Fibroblast of lung (primary cell): ENCODE measurements around the gene EFCAB6. TPM values are rescaled to one million over a fixed set of nuclear protein-coding genes. Genes with fewer than 3 reads are reported as not detected.

Source experiments
- DNase-seq, 2 donors: peaks; one replicate each; pipeline versions ENCODE4 v3.0.0 to v3.0.0-alpha.2; 2010; ENCODE audit warnings: low read depth in 2 of 2
- H2AFZ ChIP-seq: 2 replicates; pipeline ENCODE4 v1.5.1; 2012; ENCODE audit warnings: low read length, control low read depth, inconsistent platforms
- H3K27ac ChIP-seq: 2 replicates; pipeline ENCODE4 v1.5.1; 2011; ENCODE audit warnings: low read length, control low read depth; ENCODE audit not compliant: insufficient read depth
- H3K27me3 ChIP-seq: 2 replicates; pipeline ENCODE4 v1.5.1; 2011; ENCODE audit warnings: mild to moderate bottlenecking, low read length; ENCODE audit not compliant: control insufficient read depth, insufficient read depth
- H3K36me3 ChIP-seq: 2 replicates; pipeline ENCODE4 v1.5.1; 2011; ENCODE audit warnings: low read length; ENCODE audit not compliant: control insufficient read depth, insufficient read depth
- H3K4me1 ChIP-seq: 2 replicates; pipeline ENCODE4 v1.5.1; 2011; ENCODE audit warnings: low read length; ENCODE audit not compliant: control insufficient read depth, insufficient read depth; ENCODE audit errors: extremely low read depth
- H3K4me2 ChIP-seq: 2 replicates; pipeline ENCODE4 v1.5.1; 2011; ENCODE audit warnings: low read length, control low read depth; ENCODE audit not compliant: insufficient read depth; ENCODE audit errors: extremely low read depth
- H3K4me3 ChIP-seq, 4 experiments: fragments of 200-600 bp in 1 of 4; sonication (generic) in 1 of 4; replicated peaks in 1 of 4; 2 replicates each; pipeline ENCODE4 v1.5.1; 2011 to 2016; ENCODE audit warnings: low read length in 4 of 4, low read depth in 3 of 4, mild to moderate bottlenecking in 3 of 4, control low read depth in 2 of 4, inconsistent platforms in 1 of 4, mixed read lengths in 1 of 4; ENCODE audit not compliant: insufficient read depth in 1 of 4; ENCODE audit errors: control extremely low read depth in 1 of 4
- H3K79me2 ChIP-seq: 2 replicates; pipeline ENCODE4 v1.5.1; 2012; ENCODE audit warnings: mild to moderate bottlenecking, low read length, inconsistent platforms; ENCODE audit not compliant: control insufficient read depth, insufficient read depth
- H3K9ac ChIP-seq: 2 replicates; pipeline ENCODE4 v1.5.1; 2011; ENCODE audit warnings: mild to moderate bottlenecking, low read length, control low read depth; ENCODE audit not compliant: insufficient read depth
- H3K9me3 ChIP-seq: 2 replicates; pipeline ENCODE4 v1.5.1; 2012; ENCODE audit warnings: low read depth, low read length; ENCODE audit not compliant: control insufficient read depth, insufficient read depth
- H4K20me1 ChIP-seq: 2 replicates; pipeline ENCODE4 v1.5.1; 2011; ENCODE audit warnings: low read length; ENCODE audit not compliant: control insufficient read depth, insufficient read depth; ENCODE audit errors: extremely low read depth
- EZH2 ChIP-seq: IDR thresholded peaks from 2 replicates; pipeline ENCODE4 v1.5.1; 2012; ENCODE audit warnings: low read length, control low read depth, mild to moderate bottlenecking; ENCODE audit errors: missing control alignments
- polyA plus RNA-seq, 2 donors: library from polyadenylated mRNA; depleted of rRNA in 1 of 2; stranded (reverse) in 1 of 2; unstranded in 1 of 2; fragments of >200 nt; gene quantifications; 2 replicates each; pipeline ENCODE4 v1.2.1, GENCODE V29; 2011 to 2012; ENCODE audit warnings: missing spikeins in 1 of 2
- total RNA-seq: library from RNA; depleted of rRNA; stranded (reverse); fragments of >200 nt; gene quantifications from 2 replicates; pipeline ENCODE4 v1.2.1, GENCODE V29; 2014
- TF ChIP-seq, protein P1 (sequence below), 2 donors: IDR thresholded peaks in 1 of 2; conservative IDR thresholded peaks in 1 of 2; 1 replicate in 1 of 2; 2 replicates in 1 of 2; pipeline ENCODE4 v1.5.1; 2011 to 2012; ENCODE audit warnings: low read length in 2 of 2, control low read depth in 1 of 2, inconsistent platforms in 1 of 2, low read depth in 1 of 2, mild to moderate bottlenecking in 1 of 2

The EFCAB6 gene
- total and polyA plus RNA-seq, 2 donors (not counting 1 experiment from before 2014, with no cell fraction given), result 1.0 to 1.5 TPM

DNA sequence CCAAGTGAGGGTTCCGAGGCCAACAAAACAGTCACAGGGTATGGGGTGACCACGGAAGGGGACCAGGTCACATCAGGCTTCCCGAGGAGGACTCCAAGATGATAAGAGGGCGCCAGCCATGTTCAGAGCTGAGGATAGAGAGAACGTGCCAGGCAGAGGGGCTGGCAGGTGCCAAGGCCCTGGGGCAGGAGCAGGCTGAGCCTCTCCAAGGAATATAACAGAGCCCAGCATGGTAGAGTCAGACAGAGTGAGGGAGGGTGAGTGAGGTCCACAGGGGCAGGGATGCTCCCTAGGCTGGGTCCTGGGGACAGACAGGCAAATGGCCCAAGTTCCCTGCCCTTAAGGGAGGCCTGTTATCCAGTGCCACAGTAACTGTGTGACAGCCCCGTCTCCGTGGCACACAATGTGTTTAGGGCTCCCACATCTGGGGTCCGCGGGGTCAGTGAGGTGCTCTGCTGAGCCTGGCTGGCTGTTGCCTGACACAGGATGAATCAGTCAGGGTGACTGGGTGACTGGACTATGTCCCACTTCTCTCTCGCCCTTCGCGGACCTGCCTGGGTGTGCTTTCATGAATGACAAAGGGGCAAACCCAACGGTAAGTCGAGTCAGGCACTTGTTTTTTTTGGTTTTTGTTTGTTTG is 295.0 kb downstream of the EFCAB6 start:
- no peak for TF ChIP-seq EZH2
- TF ChIP-seq, protein P1, sequence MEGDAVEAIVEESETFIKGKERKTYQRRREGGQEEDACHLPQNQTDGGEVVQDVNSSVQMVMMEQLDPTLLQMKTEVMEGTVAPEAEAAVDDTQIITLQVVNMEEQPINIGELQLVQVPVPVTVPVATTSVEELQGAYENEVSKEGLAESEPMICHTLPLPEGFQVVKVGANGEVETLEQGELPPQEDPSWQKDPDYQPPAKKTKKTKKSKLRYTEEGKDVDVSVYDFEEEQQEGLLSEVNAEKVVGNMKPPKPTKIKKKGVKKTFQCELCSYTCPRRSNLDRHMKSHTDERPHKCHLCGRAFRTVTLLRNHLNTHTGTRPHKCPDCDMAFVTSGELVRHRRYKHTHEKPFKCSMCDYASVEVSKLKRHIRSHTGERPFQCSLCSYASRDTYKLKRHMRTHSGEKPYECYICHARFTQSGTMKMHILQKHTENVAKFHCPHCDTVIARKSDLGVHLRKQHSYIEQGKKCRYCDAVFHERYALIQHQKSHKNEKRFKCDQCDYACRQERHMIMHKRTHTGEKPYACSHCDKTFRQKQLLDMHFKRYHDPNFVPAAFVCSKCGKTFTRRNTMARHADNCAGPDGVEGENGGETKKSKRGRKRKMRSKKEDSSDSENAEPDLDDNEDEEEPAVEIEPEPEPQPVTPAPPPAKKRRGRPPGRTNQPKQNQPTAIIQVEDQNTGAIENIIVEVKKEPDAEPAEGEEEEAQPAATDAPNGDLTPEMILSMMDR (conservative IDR thresholded peaks at IDR 0.05 in 1 of 2, IDR thresholded peaks at IDR 0.05 in 1 of 2; ENCODE audit: low read depth in 1 of 2, low read length in 2 of 2), result no peak
- no peaks in the 10 kb centered on the region for H3K9me3 ChIP-seq
- no peaks in the 10 kb centered on the region for H3K4me1 ChIP-seq
- no peak overlapping the region for H2AFZ ChIP-seq
- no peaks in the 10 kb centered on the region for H3K27me3 ChIP-seq
- H4K20me1 ChIP-seq, result no peaks in the 10 kb centered on the region
- no peak overlapping the region for H3K27ac ChIP-seq
- no peak for DNase-seq
- H3K4me2 ChIP-seq, result no peak overlapping the region
- no peak overlapping the region for H3K9ac ChIP-seq
- no peaks in the 10 kb centered on the region for H3K36me3 ChIP-seq
- no peak overlapping the region for H3K4me3 ChIP-seq
- H3K79me2 ChIP-seq, result no peaks in the 10 kb centered on the region

DNA sequence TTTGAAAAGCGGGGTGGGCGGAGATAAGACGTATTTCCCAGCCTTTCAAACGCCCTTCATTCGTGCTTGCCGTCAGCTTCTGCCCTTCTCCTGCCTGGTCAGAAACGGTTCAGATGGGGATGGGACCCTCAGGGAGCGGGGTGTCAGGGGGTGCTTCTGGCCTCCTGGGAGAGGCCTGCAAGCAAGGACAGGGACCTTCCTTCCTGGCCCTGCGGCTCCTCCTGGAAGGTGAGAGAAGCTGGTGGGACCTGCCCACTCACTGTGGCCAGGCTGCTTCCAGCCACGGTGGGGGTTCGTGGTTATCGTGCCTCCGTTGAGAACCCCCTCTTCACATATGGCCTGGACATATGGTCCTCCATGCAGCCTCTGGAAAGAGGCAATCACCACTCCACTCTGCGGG is 295.7 kb downstream of the EFCAB6 start:
- H3K4me2 ChIP-seq, result no peak overlapping the region
- H3K79me2 ChIP-seq, result no peaks in the 10 kb centered on the region
- no peak overlapping the region for H3K27ac ChIP-seq
- H3K9me3 ChIP-seq, result no peaks in the 10 kb centered on the region
- DNase-seq, result no peak
- H2AFZ ChIP-seq, result no peak overlapping the region
- H3K4me1 ChIP-seq, result no peaks in the 10 kb centered on the region
- H4K20me1 ChIP-seq, result no peaks in the 10 kb centered on the region
- H3K27me3 ChIP-seq, result no peaks in the 10 kb centered on the region
- H3K4me3 ChIP-seq, result no peak overlapping the region
- TF ChIP-seq EZH2, result no peak
- TF ChIP-seq, protein P1 (conservative IDR thresholded peaks at IDR 0.05 in 1 of 2, IDR thresholded peaks at IDR 0.05 in 1 of 2; ENCODE audit: low read depth in 1 of 2, low read length in 2 of 2), result no peak
- no peaks in the 10 kb centered on the region for H3K36me3 ChIP-seq
- no peak overlapping the region for H3K9ac ChIP-seq

DNA sequence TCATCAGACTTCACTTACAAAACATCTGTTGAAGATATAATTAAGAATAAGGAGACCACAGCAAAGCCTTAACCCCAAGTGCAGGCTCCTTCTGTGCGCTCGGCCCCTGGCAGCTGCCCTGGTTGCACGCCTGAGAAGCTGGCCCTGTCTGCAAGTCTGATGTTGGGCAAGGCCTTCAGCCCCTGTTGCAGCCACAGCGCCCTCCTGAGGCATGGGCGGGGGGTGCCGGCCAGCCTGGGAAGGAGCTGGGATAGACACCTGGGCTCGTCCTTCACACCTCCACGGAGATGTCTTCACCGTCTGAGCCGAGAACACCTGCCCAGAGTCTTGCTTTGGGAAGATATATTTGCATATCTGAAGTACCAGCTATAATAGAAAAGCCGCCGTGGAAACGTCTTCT is 296.2 kb downstream of the EFCAB6 start:
- H3K27ac ChIP-seq, result no peak overlapping the region
- H3K9me3 ChIP-seq, result no peaks in the 10 kb centered on the region
- H3K27me3 ChIP-seq, result no peaks in the 10 kb centered on the region
- H3K4me2 ChIP-seq, result no peak overlapping the region
- no peaks in the 10 kb centered on the region for H3K79me2 ChIP-seq
- no peak for TF ChIP-seq EZH2
- TF ChIP-seq, protein P1 (conservative IDR thresholded peaks at IDR 0.05 in 1 of 2, IDR thresholded peaks at IDR 0.05 in 1 of 2; ENCODE audit: low read depth in 1 of 2, low read length in 2 of 2), result no peak
- H3K36me3 ChIP-seq, result no peaks in the 10 kb centered on the region
- DNase-seq, result no peak
- no peak overlapping the region for H2AFZ ChIP-seq
- no peaks in the 10 kb centered on the region for H3K4me1 ChIP-seq
- no peak overlapping the region for H3K4me3 ChIP-seq
- no peaks in the 10 kb centered on the region for H4K20me1 ChIP-seq
- H3K9ac ChIP-seq, result no peak overlapping the region
